K562 (cell line): ENCODE measurements around the gene ZBTB7A. TPM values are rescaled to one million over a fixed set of nuclear protein-coding genes. Genes with fewer than 3 reads are reported as not detected.

Source experiments
- HSF4 ChIP-seq: fragments of 250-450 bp; sonication (Bioruptor Pico); IDR thresholded peaks from 2 replicates; pipeline ENCODE4 v2.1.2; 2022; ENCODE audit warnings: mild to moderate bottlenecking, moderate library complexity, borderline replicate concordance
- polyA plus RNA-seq, 8 experiments: library from polyadenylated mRNA; depleted of rRNA in 4 of 8; stranded (reverse) in 5 of 8; unstranded in 3 of 8; fragments of >200 nt; fragmentation: Nextera tagmentation in 2 of 8; fragmentation: Illumina TruSeq in 1 of 8; extraction: Ambion mirVana in 2 of 8; extraction: Trizol in 1 of 8; gene quantifications; 2 replicates each; pipeline versions ENCODE4 v1.2.1 to v1.2.3, GENCODE V29; 2011 to 2014; ENCODE audit warnings: inconsistent platforms in 1 of 8, missing spikeins in 1 of 8
- total RNA-seq, 7 experiments: library from RNA; depleted of rRNA in 6 of 7; stranded (reverse); fragments of >200 nt in 6 of 7; fragmentation: Illumina TruSeq in 2 of 7; extraction: Trizol in 2 of 7; gene quantifications; 2 replicates each; pipeline versions ENCODE4 v1.2.1 to v1.2.3, GENCODE V29; 2011 to 2021; ENCODE audit warnings: low replicate concordance in 1 of 7
- TF ChIP-seq, protein P1 (sequence below): fragments of 200-600 bp; sonication (generic); IDR thresholded peaks from one replicate; pipeline ENCODE4 v1.6.1; 2012; ENCODE audit warnings: mild to moderate bottlenecking, low read depth, low read length, inconsistent platforms
- TF ChIP-seq, protein P2 (sequence below): fragments of 200-800 bp; sonication (Bioruptor generic); IDR thresholded peaks from 2 replicates; pipeline ENCODE4 v1.6.1; 2016; ENCODE audit warnings: missing genetic modification characterization, missing compliant biosample characterization
- TF ChIP-seq, protein P3 (sequence below): fragments of 250-450 bp; sonication (Bioruptor Pico); IDR thresholded peaks from 2 replicates; pipeline ENCODE4 v1.5.0; 2020; ENCODE audit warnings: mild to moderate bottlenecking

The ZBTB7A gene
- total and polyA plus RNA-seq, 9 of the 15 experiments (the other 6 are each of a cell fraction or from before 2014, with no cell fraction given): 0.11 to 34.0 (median 4.6) TPM

DNA sequence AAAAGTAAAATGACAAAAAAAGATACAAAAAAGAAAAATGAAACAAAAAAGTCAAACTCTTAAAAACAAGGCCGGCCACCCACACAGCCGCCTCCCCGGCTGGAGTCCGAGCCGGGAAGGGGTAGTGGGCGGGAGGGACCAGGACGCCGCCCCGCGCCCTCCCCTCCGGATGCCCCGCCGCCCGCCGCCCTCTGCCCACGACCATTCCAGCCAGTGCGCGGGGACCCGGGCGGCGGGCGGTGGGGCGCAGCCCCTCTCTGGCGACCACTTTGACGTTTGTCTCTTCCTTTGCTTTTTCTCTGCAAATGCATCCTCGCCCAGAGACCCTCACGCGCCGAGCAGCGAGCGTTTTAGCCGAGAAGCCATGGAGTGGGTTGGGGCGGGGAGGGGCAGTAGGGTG lies 28.6 kb downstream of the ZBTB7A start (continued):
- TF ChIP-seq, protein P1, sequence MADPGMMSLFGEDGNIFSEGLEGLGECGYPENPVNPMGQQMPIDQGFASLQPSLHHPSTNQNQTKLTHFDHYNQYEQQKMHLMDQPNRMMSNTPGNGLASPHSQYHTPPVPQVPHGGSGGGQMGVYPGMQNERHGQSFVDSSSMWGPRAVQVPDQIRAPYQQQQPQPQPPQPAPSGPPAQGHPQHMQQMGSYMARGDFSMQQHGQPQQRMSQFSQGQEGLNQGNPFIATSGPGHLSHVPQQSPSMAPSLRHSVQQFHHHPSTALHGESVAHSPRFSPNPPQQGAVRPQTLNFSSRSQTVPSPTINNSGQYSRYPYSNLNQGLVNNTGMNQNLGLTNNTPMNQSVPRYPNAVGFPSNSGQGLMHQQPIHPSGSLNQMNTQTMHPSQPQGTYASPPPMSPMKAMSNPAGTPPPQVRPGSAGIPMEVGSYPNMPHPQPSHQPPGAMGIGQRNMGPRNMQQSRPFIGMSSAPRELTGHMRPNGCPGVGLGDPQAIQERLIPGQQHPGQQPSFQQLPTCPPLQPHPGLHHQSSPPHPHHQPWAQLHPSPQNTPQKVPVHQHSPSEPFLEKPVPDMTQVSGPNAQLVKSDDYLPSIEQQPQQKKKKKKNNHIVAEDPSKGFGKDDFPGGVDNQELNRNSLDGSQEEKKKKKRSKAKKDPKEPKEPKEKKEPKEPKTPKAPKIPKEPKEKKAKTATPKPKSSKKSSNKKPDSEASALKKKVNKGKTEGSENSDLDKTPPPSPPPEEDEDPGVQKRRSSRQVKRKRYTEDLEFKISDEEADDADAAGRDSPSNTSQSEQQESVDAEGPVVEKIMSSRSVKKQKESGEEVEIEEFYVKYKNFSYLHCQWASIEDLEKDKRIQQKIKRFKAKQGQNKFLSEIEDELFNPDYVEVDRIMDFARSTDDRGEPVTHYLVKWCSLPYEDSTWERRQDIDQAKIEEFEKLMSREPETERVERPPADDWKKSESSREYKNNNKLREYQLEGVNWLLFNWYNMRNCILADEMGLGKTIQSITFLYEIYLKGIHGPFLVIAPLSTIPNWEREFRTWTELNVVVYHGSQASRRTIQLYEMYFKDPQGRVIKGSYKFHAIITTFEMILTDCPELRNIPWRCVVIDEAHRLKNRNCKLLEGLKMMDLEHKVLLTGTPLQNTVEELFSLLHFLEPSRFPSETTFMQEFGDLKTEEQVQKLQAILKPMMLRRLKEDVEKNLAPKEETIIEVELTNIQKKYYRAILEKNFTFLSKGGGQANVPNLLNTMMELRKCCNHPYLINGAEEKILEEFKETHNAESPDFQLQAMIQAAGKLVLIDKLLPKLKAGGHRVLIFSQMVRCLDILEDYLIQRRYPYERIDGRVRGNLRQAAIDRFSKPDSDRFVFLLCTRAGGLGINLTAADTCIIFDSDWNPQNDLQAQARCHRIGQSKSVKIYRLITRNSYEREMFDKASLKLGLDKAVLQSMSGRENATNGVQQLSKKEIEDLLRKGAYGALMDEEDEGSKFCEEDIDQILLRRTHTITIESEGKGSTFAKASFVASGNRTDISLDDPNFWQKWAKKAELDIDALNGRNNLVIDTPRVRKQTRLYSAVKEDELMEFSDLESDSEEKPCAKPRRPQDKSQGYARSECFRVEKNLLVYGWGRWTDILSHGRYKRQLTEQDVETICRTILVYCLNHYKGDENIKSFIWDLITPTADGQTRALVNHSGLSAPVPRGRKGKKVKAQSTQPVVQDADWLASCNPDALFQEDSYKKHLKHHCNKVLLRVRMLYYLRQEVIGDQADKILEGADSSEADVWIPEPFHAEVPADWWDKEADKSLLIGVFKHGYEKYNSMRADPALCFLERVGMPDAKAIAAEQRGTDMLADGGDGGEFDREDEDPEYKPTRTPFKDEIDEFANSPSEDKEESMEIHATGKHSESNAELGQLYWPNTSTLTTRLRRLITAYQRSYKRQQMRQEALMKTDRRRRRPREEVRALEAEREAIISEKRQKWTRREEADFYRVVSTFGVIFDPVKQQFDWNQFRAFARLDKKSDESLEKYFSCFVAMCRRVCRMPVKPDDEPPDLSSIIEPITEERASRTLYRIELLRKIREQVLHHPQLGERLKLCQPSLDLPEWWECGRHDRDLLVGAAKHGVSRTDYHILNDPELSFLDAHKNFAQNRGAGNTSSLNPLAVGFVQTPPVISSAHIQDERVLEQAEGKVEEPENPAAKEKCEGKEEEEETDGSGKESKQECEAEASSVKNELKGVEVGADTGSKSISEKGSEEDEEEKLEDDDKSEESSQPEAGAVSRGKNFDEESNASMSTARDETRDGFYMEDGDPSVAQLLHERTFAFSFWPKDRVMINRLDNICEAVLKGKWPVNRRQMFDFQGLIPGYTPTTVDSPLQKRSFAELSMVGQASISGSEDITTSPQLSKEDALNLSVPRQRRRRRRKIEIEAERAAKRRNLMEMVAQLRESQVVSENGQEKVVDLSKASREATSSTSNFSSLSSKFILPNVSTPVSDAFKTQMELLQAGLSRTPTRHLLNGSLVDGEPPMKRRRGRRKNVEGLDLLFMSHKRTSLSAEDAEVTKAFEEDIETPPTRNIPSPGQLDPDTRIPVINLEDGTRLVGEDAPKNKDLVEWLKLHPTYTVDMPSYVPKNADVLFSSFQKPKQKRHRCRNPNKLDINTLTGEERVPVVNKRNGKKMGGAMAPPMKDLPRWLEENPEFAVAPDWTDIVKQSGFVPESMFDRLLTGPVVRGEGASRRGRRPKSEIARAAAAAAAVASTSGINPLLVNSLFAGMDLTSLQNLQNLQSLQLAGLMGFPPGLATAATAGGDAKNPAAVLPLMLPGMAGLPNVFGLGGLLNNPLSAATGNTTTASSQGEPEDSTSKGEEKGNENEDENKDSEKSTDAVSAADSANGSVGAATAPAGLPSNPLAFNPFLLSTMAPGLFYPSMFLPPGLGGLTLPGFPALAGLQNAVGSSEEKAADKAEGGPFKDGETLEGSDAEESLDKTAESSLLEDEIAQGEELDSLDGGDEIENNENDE: no peak
- TF ChIP-seq, protein P2, sequence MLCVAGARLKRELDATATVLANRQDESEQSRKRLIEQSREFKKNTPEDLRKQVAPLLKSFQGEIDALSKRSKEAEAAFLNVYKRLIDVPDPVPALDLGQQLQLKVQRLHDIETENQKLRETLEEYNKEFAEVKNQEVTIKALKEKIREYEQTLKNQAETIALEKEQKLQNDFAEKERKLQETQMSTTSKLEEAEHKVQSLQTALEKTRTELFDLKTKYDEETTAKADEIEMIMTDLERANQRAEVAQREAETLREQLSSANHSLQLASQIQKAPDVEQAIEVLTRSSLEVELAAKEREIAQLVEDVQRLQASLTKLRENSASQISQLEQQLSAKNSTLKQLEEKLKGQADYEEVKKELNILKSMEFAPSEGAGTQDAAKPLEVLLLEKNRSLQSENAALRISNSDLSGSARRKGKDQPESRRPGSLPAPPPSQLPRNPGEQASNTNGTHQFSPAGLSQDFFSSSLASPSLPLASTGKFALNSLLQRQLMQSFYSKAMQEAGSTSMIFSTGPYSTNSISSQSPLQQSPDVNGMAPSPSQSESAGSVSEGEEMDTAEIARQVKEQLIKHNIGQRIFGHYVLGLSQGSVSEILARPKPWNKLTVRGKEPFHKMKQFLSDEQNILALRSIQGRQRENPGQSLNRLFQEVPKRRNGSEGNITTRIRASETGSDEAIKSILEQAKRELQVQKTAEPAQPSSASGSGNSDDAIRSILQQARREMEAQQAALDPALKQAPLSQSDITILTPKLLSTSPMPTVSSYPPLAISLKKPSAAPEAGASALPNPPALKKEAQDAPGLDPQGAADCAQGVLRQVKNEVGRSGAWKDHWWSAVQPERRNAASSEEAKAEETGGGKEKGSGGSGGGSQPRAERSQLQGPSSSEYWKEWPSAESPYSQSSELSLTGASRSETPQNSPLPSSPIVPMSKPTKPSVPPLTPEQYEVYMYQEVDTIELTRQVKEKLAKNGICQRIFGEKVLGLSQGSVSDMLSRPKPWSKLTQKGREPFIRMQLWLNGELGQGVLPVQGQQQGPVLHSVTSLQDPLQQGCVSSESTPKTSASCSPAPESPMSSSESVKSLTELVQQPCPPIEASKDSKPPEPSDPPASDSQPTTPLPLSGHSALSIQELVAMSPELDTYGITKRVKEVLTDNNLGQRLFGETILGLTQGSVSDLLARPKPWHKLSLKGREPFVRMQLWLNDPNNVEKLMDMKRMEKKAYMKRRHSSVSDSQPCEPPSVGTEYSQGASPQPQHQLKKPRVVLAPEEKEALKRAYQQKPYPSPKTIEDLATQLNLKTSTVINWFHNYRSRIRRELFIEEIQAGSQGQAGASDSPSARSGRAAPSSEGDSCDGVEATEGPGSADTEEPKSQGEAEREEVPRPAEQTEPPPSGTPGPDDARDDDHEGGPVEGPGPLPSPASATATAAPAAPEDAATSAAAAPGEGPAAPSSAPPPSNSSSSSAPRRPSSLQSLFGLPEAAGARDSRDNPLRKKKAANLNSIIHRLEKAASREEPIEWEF (CRISPR knock-in tag): no peak
- TF ChIP-seq HSF4 (CRISPR knock-in tag): no peak
- TF ChIP-seq, protein P3, sequence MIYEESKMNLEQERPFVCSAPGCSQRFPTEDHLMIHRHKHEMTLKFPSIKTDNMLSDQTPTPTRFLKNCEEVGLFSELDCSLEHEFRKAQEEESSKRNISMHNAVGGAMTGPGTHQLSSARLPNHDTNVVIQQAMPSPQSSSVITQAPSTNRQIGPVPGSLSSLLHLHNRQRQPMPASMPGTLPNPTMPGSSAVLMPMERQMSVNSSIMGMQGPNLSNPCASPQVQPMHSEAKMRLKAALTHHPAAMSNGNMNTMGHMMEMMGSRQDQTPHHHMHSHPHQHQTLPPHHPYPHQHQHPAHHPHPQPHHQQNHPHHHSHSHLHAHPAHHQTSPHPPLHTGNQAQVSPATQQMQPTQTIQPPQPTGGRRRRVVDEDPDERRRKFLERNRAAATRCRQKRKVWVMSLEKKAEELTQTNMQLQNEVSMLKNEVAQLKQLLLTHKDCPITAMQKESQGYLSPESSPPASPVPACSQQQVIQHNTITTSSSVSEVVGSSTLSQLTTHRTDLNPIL (CRISPR knock-in tag): no peak
